HG03066 (cell line): ENCODE results near the gene PSMB3.

ENCODE experiments used
- ATAC-seq: cut with Tn5 transposase; IDR thresholded peaks from one replicate; pipeline ENCODE4 v1.9.1; 2021; ENCODE audit warnings: low read depth; ENCODE audit not compliant: unreplicated experiment

PSMB3 gene

GRCh38 chr17:38732376-38733281 is 19.9 kb upstream of the PSMB3 start:
- no peak for ATAC-seq

- ATAC-seq, result no peak
These were observed 19.1 kb upstream of the PSMB3 start for GRCh38 chr17:38733282-38733981.

- no peak for ATAC-seq
These were observed 18.3 kb upstream of the PSMB3 start for GRCh38 chr17:38733982-38734973.

- no peak for ATAC-seq
These were observed 17.2 kb upstream of the PSMB3 start for GRCh38 chr17:38735161-38735997.

GRCh38 chr17:38738007-38738662 is 14.4 kb upstream of the PSMB3 start:
- ATAC-seq, result no peak

GRCh38 chr17:38738686-38739085 is 13.9 kb upstream of the PSMB3 start:
- no peak for ATAC-seq

GRCh38 chr17:38739305-38739704 is 13.2 kb upstream of the PSMB3 start:
- no peak for ATAC-seq

GRCh38 chr17:38740044-38740443 is 12.5 kb upstream of the PSMB3 start:
- no peak for ATAC-seq

- no peak for ATAC-seq
These were observed 11.7 kb upstream of the PSMB3 start for GRCh38 chr17:38740806-38741205.

- no peak for ATAC-seq
These were observed 11.1 kb upstream of the PSMB3 start for GRCh38 chr17:38741461-38741860.

GRCh38 chr17:38741921-38742410 is 10.6 kb upstream of the PSMB3 start:
- ATAC-seq, result no peak

- ATAC-seq, result no peak
These were observed 9.9 kb upstream of the PSMB3 start for GRCh38 chr17:38742411-38743308.

- no peak for ATAC-seq
These were observed 8.9 kb upstream of the PSMB3 start for GRCh38 chr17:38743556-38744171.

- ATAC-seq, result no peak
These were observed 7.0 kb upstream of the PSMB3 start for GRCh38 chr17:38745545-38745944.

GRCh38 chr17:38746004-38746848 is 6.3 kb upstream of the PSMB3 start:
- ATAC-seq, result no peak

- no peak for ATAC-seq
These were observed 5.6 kb upstream of the PSMB3 start for GRCh38 chr17:38746849-38747462.
